ENCODE measurements around the gene DIPK1C.

DNA sequence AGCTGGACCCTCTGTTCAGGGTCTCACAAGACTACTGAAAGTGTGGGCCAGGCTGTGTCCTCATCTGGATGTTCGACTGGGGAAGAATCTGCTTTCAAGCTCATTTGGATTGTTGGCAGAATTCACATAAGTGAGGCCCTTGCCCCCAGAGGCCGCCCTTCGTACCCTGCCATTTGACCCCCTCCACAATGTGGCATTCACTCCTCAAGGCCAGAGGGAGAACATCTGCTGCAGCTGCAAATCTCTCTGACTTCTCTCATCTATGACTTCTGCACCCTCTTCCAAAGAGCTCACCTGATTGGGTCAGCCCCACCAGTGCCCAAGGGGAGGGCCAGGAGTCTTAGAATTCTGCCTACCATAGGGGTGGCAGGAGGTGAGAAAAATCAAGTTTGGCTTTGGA is 35.2 kb upstream of the DIPK1C start:
- TF ChIP-seq, protein P1, sequence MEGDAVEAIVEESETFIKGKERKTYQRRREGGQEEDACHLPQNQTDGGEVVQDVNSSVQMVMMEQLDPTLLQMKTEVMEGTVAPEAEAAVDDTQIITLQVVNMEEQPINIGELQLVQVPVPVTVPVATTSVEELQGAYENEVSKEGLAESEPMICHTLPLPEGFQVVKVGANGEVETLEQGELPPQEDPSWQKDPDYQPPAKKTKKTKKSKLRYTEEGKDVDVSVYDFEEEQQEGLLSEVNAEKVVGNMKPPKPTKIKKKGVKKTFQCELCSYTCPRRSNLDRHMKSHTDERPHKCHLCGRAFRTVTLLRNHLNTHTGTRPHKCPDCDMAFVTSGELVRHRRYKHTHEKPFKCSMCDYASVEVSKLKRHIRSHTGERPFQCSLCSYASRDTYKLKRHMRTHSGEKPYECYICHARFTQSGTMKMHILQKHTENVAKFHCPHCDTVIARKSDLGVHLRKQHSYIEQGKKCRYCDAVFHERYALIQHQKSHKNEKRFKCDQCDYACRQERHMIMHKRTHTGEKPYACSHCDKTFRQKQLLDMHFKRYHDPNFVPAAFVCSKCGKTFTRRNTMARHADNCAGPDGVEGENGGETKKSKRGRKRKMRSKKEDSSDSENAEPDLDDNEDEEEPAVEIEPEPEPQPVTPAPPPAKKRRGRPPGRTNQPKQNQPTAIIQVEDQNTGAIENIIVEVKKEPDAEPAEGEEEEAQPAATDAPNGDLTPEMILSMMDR (IDR thresholded peaks at IDR 0.05) = no peak
- TF ChIP-seq POLR2AphosphoS5 (IDR thresholded peaks at IDR 0.05; ENCODE audit: insufficient read depth in 1 of 2, low read depth in 1 of 2) = no peak
- no peak for TF ChIP-seq POLR2A (IDR thresholded peaks at IDR 0.05)

Data from vagina (tissue), 2 donors.